ENCODE data around the gene ATP1A4. TPM values are rescaled to one million over a fixed set of nuclear protein-coding genes. Genes with fewer than 3 reads are reported as not detected.

The ATP1A4 gene
- total RNA-seq, 1 donor from 2014 or later, result 0.35 TPM

DNA sequence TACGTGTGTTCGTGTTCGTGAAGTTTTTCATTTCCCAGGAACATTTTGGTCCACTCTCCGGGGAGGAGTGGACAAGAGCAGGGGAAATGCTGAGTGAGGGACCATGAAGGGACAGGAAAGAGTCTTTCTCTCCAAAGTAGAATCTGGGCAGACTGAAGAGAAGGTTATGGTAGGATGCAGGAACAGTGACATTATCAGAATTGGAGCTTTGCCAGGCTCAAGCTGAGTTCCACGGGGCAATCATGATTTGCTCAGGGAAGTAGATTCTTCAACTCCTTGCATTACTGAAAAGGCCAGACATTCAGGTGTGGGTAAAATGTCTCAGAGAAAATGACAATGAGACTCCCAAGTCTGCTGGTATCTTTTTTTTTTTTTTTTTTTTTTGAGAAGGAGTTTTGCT, 16.6 kb downstream of the ATP1A4 start:
- peaks cover 2% of the 10 kb centered on the region for H3K9me3 Mint-ChIP-seq
- peaks cover 57% of the 10 kb centered on the region for H3K4me1 Mint-ChIP-seq
- H3K27ac Mint-ChIP-seq (ENCODE audit: unreplicated experiment), result no peak overlapping the region
- DNase-seq (ENCODE audit: low read depth, low spot score), result no peak
- no peaks in the 10 kb centered on the region for H3K36me3 Mint-ChIP-seq (ENCODE audit: low read depth)
- H3K27me3 Mint-ChIP-seq (ENCODE audit: low read depth), result no peaks in the 10 kb centered on the region
- TF ChIP-seq, protein P1, sequence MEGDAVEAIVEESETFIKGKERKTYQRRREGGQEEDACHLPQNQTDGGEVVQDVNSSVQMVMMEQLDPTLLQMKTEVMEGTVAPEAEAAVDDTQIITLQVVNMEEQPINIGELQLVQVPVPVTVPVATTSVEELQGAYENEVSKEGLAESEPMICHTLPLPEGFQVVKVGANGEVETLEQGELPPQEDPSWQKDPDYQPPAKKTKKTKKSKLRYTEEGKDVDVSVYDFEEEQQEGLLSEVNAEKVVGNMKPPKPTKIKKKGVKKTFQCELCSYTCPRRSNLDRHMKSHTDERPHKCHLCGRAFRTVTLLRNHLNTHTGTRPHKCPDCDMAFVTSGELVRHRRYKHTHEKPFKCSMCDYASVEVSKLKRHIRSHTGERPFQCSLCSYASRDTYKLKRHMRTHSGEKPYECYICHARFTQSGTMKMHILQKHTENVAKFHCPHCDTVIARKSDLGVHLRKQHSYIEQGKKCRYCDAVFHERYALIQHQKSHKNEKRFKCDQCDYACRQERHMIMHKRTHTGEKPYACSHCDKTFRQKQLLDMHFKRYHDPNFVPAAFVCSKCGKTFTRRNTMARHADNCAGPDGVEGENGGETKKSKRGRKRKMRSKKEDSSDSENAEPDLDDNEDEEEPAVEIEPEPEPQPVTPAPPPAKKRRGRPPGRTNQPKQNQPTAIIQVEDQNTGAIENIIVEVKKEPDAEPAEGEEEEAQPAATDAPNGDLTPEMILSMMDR (conservative IDR thresholded peaks at IDR 0.05), result no peak
- H3K4me3 Mint-ChIP-seq, result peak overlapping the region; percentile 16

DNA sequence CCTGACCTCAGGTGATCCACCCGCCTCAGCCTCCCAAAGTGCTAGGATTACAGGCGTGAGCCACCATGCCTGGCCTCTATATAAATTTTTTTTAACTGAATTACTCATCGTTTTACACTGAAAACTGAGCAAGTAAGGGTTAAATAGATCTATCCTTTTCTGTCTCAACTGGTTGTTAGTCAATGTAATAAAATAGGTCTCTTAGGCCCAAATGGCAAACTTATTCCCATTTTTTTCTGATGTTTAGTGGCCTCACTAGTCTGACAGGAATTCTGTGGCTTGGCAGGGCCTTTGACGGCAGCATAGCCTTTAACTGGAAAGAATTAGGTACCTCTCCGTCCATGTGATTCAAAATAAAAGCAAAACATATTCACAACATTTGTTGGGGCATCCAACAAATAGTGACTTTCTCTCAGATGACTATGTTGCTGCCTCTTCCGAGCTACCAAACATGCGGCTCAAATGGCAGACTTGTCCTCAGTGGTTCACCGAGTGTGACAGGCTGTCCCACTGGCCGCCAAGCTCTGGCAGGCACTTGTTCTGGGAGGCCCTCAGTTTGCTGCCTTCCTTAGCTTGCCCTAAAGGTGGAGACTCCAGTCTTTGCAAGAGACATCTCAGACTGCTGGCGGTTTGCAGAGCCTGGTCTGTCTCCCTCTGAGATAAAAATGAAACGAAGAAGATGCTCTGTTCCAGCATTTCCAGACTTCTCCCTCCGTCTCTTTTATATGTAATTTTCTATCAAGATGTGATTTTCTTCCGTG, 17.4 kb downstream of the ATP1A4 start:
- H3K4me1 Mint-ChIP-seq, result peaks cover 50% of the 10 kb centered on the region
- no peaks in the 10 kb centered on the region for H3K27me3 Mint-ChIP-seq (ENCODE audit: low read depth)
- no peaks in the 10 kb centered on the region for H3K9me3 Mint-ChIP-seq
- DNase-seq (ENCODE audit: low read depth, low spot score), result no peak
- H3K27ac Mint-ChIP-seq (ENCODE audit: unreplicated experiment), result peak overlapping the region; percentile 88
- H3K4me3 Mint-ChIP-seq, result peak overlapping the region; percentile 66
- TF ChIP-seq, protein P1 (conservative IDR thresholded peaks at IDR 0.05), result no peak
- H3K36me3 Mint-ChIP-seq (ENCODE audit: low read depth), result no peaks in the 10 kb centered on the region

DNA sequence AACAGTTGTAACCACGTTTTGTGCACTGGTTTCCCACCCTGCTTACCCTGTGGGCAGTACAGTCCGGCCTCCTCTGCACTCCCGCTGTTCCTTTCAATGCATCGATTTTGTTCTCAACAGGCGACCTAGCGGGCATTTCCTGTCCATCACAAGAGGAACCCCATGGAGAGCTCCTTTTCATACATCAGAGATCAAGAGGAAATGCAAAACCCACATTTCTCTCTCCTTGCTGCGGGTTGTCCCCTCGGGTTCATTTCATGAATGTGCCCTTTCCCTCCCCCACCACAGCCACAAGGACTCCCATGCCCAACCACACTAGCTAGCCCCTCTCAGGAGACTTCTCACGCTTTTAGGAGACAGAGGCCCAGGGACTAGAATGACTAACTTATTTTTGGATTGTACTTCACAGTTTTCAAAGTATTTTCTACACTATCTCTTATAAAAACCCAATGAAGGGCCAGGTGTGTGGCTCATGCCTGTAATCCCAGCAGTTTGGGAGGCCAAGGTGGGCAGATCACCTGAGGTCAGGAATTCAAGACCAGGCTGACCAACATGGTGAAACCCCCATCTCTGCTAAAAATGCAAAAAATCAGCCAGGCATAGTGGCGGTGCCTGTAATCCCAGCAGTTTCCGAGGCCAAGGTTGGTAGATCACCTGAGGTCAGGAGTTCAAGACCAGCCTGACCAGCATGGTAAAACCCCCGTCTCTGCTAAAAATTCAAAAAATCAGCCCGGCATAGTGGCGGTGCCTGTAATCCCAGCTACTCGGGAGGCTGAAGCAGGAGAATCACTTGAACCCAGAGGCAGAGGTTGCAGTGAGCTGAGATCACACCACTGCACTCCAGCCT, 18.4 kb downstream of the ATP1A4 start:
- DNase-seq (ENCODE audit: low read depth, low spot score), result peak; percentile 48
- Mint-ChIP-seq H3K4me3 (peak overlapping the region; percentile 66), H3K9me3 (no peaks in the 10 kb centered on the region), H3K27me3 (ENCODE audit: low read depth) (no peaks in the 10 kb centered on the region), H3K36me3 (ENCODE audit: low read depth) (no peaks in the 10 kb centered on the region), H3K4me1 (peaks cover 49% of the 10 kb centered on the region), H3K27ac (ENCODE audit: unreplicated experiment) (peak overlapping the region; percentile 88)
- TF ChIP-seq, protein P1 (conservative IDR thresholded peaks at IDR 0.05), result no peak

DNA sequence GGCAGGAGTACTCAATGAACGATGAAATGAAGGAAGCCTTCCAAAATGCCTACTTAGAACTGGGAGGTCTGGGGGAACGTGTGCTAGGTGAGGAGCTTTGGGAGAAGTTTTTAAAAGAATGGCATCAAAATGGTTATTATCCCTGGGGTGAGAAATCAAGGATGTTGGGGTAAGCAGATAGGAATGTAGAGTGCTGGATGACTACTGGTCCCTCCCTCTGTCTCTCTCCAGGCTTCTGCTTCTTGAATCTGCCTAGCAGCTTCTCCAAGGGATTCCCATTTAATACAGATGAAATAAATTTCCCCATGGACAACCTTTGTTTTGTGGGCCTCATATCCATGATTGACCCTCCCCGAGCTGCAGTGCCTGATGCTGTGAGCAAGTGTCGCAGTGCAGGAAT, 20.0 kb downstream of the ATP1A4 start:
- DNase-seq (ENCODE audit: low read depth, low spot score), result no peak
- H3K36me3 Mint-ChIP-seq (ENCODE audit: low read depth), result no peaks in the 10 kb centered on the region
- no peaks in the 10 kb centered on the region for H3K9me3 Mint-ChIP-seq
- peak overlapping the region; percentile 1 for H3K4me3 Mint-ChIP-seq
- no peaks in the 10 kb centered on the region for H3K27me3 Mint-ChIP-seq (ENCODE audit: low read depth)
- H3K27ac Mint-ChIP-seq (ENCODE audit: unreplicated experiment), result peak overlapping the region; percentile 14
- H3K4me1 Mint-ChIP-seq, result peaks cover 49% of the 10 kb centered on the region
- TF ChIP-seq, protein P1 (conservative IDR thresholded peaks at IDR 0.05), result no peak

DNA sequence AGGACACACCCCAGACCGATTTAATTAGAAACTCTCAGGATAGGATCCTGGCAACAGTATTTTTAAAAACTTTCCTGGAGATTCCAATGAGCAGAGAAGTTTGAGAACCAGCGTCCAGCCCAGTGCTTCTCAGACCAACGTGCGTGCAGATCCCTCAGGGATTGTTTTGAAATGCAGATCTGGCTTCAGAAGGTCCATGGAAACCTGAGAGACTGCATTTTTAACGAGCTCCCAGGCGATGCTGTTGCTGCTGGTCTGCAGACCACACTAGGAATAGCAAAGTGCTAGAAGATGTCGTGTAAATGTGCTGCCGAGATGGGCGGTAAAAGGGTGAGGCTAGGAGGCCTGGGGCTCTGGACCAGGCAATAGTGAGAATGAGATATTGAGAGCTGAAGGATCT, 20.6 kb downstream of the ATP1A4 start:
- TF ChIP-seq, protein P1 (conservative IDR thresholded peaks at IDR 0.05), result no peak
- H3K9me3 Mint-ChIP-seq, result peaks cover 4% of the 10 kb centered on the region
- H3K27me3 Mint-ChIP-seq (ENCODE audit: low read depth), result no peaks in the 10 kb centered on the region
- H3K36me3 Mint-ChIP-seq (ENCODE audit: low read depth), result no peaks in the 10 kb centered on the region
- peak overlapping the region; percentile 1 for H3K4me3 Mint-ChIP-seq
- DNase-seq (ENCODE audit: low read depth, low spot score), result no peak
- H3K4me1 Mint-ChIP-seq, result peaks cover 50% of the 10 kb centered on the region
- H3K27ac Mint-ChIP-seq (ENCODE audit: unreplicated experiment), result peak overlapping the region; percentile 46

Data from neural crest cell (in vitro differentiated cells).